Heart right ventricle (tissue), 16 donors: ENCODE measurements around the gene ZMYM2. TPM values are rescaled to one million over a fixed set of nuclear protein-coding genes. Genes with fewer than 3 reads are reported as not detected.
A peak's percentile ranks its signal among the peaks of the same experiment; 100 is the strongest.

ENCODE experiments used
- ATAC-seq, 8 donors: fragments of 200-7000 bp; cut with Tn5 transposase; one replicate each; pipeline ENCODE4 v1.9.1; 2020; ENCODE audit warnings: mild to moderate bottlenecking in 8 of 8, moderate library complexity in 8 of 8, moderate number of reproducible peaks in 1 of 8
- DNase-seq, 2 donors: peaks; one replicate each; pipeline ENCODE4 v3.0.0-alpha.2; 2020
- H3K27ac ChIP-seq, 10 donors: fragments of 200-600 bp; sonication (generic) in 2 of 10; one replicate each; pipeline versions ENCODE4 v1.5.0 to v1.8.0; 2020 to 2022; ENCODE audit warnings: mild to moderate bottlenecking in 3 of 10
- H3K27me3 ChIP-seq, 7 donors: fragments of 200-600 bp; one replicate each; pipeline ENCODE4 v1.8.0; 2021 to 2022; ENCODE audit warnings: mild to moderate bottlenecking in 2 of 7
- H3K36me3 ChIP-seq, 9 donors: fragments of 200-600 bp; sonication (generic) in 1 of 9; one replicate each; pipeline versions ENCODE4 v1.5.0 to v1.8.0; 2020 to 2022; ENCODE audit warnings: mild to moderate bottlenecking in 2 of 9
- H3K4me1 ChIP-seq, 9 donors: fragments of 200-600 bp; sonication (generic) in 1 of 9; one replicate each; pipeline versions ENCODE4 v1.5.0 to v1.8.0; 2020 to 2022; ENCODE audit warnings: mild to moderate bottlenecking in 4 of 9
- H3K4me3 ChIP-seq, 10 donors: fragments of 200-600 bp; sonication (generic) in 2 of 10; one replicate each; pipeline versions ENCODE4 v1.5.0 to v1.8.0; 2020 to 2022; ENCODE audit warnings: mild to moderate bottlenecking in 7 of 10, moderate library complexity in 2 of 10
- H3K9me3 ChIP-seq, 11 donors: fragments of 200-600 bp in 10 of 11; sonication (generic) in 2 of 11; one replicate each; pipeline versions ENCODE4 v1.5.0 to v1.8.0; 2013 to 2022; ENCODE audit warnings: mild to moderate bottlenecking in 2 of 11, control low read depth in 1 of 11, moderate library complexity in 1 of 11
- CTCF ChIP-seq, 9 donors: fragments of 200-600 bp; sonication (generic) in 2 of 9; IDR thresholded peaks; one replicate each; pipeline versions ENCODE4 v1.5.0 to v1.8.0; 2021 to 2022; ENCODE audit warnings: antibody characterized with exemption in 9 of 9, mild to moderate bottlenecking in 5 of 9, moderate library complexity in 1 of 9
- WGBS, 2 donors: extraction: QIAGEN DNeasy Blood & Tissue Kit; methylation state at CpG; one replicate each; pipeline ENCODE4 v1.1.7; 2013; ENCODE audit warnings: inconsistent platforms in 1 of 2; 5-methylcytosine and 5-hydroxymethylcytosine counted together
- intact Hi-C, 10 donors: fragments of 100-400 bp; cut with DNase I; formaldehyde crosslinking; loops; one replicate each; pipeline versions ENCODE4 v1.11.1 to v1.14.2; 2022
- polyA plus RNA-seq, 2 donors: library from polyadenylated mRNA; stranded (reverse); fragments of 200-250 nt; gene quantifications; one replicate each; pipeline ENCODE4 v1.2.3, GENCODE V29; 2013
- total RNA-seq, 10 donors: library from RNA; stranded (reverse); fragmentation: NEBNext Ultra II Directional in 3 of 10; extraction: Animal tissue kit (Norgen Biotek cat#: 25700) in 3 of 10; gene quantifications; one replicate each; pipeline versions ENCODE4 v1.2.1 to v1.2.4, GENCODE V29; 2021 to 2023
- donor health status: Arrhythmogenic right ventricular cardiomyopathy.
- donor health status: ischemic (EF 13 %, LVEDD 7.1; RV severe dilation, severe dysfunction).
- donor health status: healthy with polysubstance abuse.
- donor health status: DM: no; HTN: yes; CAD: no.
- donor health status: DM: no; HTN: no; CAD: no.
- donor health status: ischemic (EF 25% LVEDD 6.9; RV normal size, moderate dysfunction).
- donor health status: ischemic (EF 25% LVEDD 5.7; RV mildly dilated, moderate dysfunction).
- donor health status: healthy.
- donor health status: DM: yes; HTN: yes; CAD: no.
- donor health status: Ischemic cardiomyopathy.
- donor health status: ischemic (EF 35%, LVEDD 5.7; RV mildly dilated, moderate dysfunction).
- donor health status: nonischemic (EF 11% LVEDD 7.7; RV severe dilation, severe dysfunction).
- donor health status: DM: yes; HTN: yes; CAD: no.
- donor health status: PGD.
- donor health status: ischemic (EF 29% LVEDD 5.4; RV normal size, mild dysfunction).
- donor health status: nonischemic (EF 23%, LVEDD 6.1; RV moderate dilation, normal function).

ZMYM2 gene
- total and polyA plus RNA-seq, 12 donors: 9.2 to 68.5 (median 49.9) TPM

GRCh38 chr13:20125129-20125782 is 166.7 kb downstream of the ZMYM2 start:
- intact Hi-C loops: loop anchor here in 6 of 10 donors (5.0 kb wide), 1 partner anchor 37 kb away; the partner anchor contains the start of gene GJA3 (in 6 of the 6)
- no peak for DNase-seq
- no peak overlapping the region for H3K4me3 ChIP-seq
- peak in 2 of 8 donors; percentile 7 to 17 for ATAC-seq
- H3K4me1 ChIP-seq: peaks cover 5 to 49% (median 31%) of the 10 kb centered on the region in 9 donors
- H3K36me3 ChIP-seq: no peaks in the 10 kb centered on the region
- WGBS, 2 donors: 17 to 20% methylated on average over 4 of the region's 4 CpGs
- no peaks in the 10 kb centered on the region for H3K9me3 ChIP-seq
- peak overlapping the region; percentile 28 to 97 (median 94) for H3K27ac ChIP-seq
- H3K27me3 ChIP-seq: peaks cover 0 to 40% (median 15%) of the 10 kb centered on the region in 7 donors
- no peak for TF ChIP-seq CTCF (IDR thresholded peaks at IDR 0.05)

GRCh38 chr13:20125783-20126165 is 167.2 kb downstream of the ZMYM2 start:
- Histone ChIP-seq H3K4me1 (peaks cover 5 to 47% (median 31%) of the 10 kb centered on the region in 9 donors), H3K27ac (peak overlapping the region; percentile 28 to 97 (median 94)), H3K27me3 (peaks cover 0 to 42% (median 15%) of the 10 kb centered on the region in 7 donors), H3K4me3 (no peak overlapping the region), H3K36me3 (no peaks in the 10 kb centered on the region), H3K9me3 (no peaks in the 10 kb centered on the region)
- DNase-seq (no peak), ATAC-seq (no peak)
- WGBS, 2 donors: 48 to 53% methylated on average over 4 of the region's 4 CpGs
- intact Hi-C loops: loop anchor here in 6 of 10 donors (5.0 kb wide), 1 partner anchor 37 kb away; the partner anchor contains the start of gene GJA3 (in 6 of the 6)
- TF ChIP-seq CTCF (IDR thresholded peaks at IDR 0.05): no peak

- Histone ChIP-seq H3K9me3 (no peaks in the 10 kb centered on the region), H3K27me3 (peaks cover 0 to 42% (median 15%) of the 10 kb centered on the region in 7 donors), H3K4me1 (peaks cover 5 to 52% (median 35%) of the 10 kb centered on the region in 9 donors), H3K36me3 (no peaks in the 10 kb centered on the region), H3K27ac (peak overlapping the region; percentile 67 to 97 (median 94)), H3K4me3 (peak overlapping the region in 9 of 10 donors; percentile 21 to 73 (median 66))
- peak; percentile 48 to 80 (median 73) for ATAC-seq
- TF ChIP-seq CTCF (IDR thresholded peaks at IDR 0.05): no peak
- WGBS, 2 donors: 32 to 44% methylated on average over 16 of the region's 16 CpGs
- peak; percentile 32 to 48 for DNase-seq
- intact Hi-C loops: loop anchor here in 7 of 10 donors (1.0 to 5.0 kb wide), 2 partner anchors 33 to 36 kb away; partner anchors contain the start of gene GJA3 (in 6 of the 7)
Measured at GRCh38 chr13:20126541-20127261, 168.2 kb downstream of the ZMYM2 start.

GRCh38 chr13:20127262-20127561 is 168.7 kb downstream of the ZMYM2 start:
- peak; percentile 6 to 45 (median 30) for ATAC-seq
- no peaks in the 10 kb centered on the region for H3K36me3 ChIP-seq
- WGBS, 2 donors: 21 to 29% methylated on average over 6 of the region's 6 CpGs
- no peak for DNase-seq
- intact Hi-C loops: loop anchor here in 7 of 10 donors (1.0 to 5.0 kb wide), 2 partner anchors 32 to 35 kb away; partner anchors contain the start of gene GJA3 (in 6 of the 7)
- no peaks in the 10 kb centered on the region for H3K9me3 ChIP-seq
- H3K4me1 ChIP-seq: peaks cover 5 to 57% (median 35%) of the 10 kb centered on the region in 9 donors
- H3K27ac ChIP-seq: peak overlapping the region in 9 of 10 donors; percentile 86 to 97 (median 95)
- H3K27me3 ChIP-seq: peaks cover 0 to 42% (median 15%) of the 10 kb centered on the region in 7 donors
- TF ChIP-seq CTCF (IDR thresholded peaks at IDR 0.05): no peak
- H3K4me3 ChIP-seq: peak overlapping the region; percentile 30 to 73 (median 64)
